ENCODE measurements around the gene OR4D2.
"Not testable (repeated sequence)": the region's sequence is repeated elsewhere in the genome, so short reads cannot be mapped to it uniquely, and the experiment has no call there.

The OR4D2 gene

DNA sequence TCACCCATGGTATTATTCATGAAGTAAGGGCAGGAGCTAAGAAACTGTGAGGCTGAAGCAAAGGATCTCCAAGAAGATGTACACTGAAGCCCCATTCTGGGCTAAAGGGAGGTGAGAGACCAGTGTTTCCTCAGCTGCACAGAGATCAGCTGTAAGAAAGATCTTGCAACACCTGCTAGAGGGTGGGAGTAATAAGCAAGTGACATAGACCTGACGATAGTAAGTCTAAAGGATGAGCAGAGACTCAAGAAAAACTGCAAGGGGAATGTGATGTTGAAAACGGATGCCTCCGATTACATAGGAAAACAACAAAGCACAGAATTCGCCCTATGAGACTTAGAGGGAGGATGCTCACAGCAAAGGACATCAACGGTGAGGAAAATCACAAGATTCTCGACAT is at the start of gene OR4D2:
TSS of gene OR4D2 (plus strand) at position 301 of the 400 bp plus-strand sequence. CDS start 2,674 bp downstream, outside the sequence.
- DNase-seq = no peak

- DNase-seq = no peak
These were observed 49.4 kb upstream of the OR4D2 start for GRCh38 chr17:58117382-58117781.

GRCh38 chr17:58119491-58119890 is 47.3 kb upstream of the OR4D2 start:
- DNase-seq = no peak

DNA sequence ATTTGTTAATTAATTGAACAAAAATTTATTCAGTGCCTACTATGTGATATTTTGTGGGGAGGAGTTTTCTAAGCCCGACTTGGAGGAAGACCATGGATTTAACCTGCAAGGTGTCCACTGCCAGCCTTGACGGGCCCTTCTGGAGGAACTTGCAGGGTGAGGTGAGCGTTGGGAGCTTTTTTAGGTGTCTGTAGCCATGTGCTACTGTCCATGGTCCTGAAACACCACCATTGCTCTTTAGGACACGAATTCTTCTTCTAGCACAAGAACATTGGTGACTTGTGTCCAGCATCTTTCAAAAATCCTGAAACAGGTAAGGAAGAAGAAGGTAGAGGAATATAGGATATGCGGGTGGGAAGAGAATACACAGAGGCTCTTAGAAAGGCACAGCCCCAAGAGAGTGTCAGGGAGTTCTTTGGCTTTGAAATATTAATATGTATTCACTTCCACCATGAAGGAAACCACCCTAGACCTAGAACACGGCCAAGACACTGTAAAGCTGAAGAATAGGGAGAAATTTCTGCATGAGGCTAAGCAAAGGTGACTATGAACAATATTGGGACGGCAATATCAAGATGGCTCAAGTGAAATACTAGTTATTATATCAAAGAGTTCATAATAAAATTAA is 46.5 kb upstream of the OR4D2 start:
- peak in 3 of 4 experiments; percentile 2 to 9 (median 7) for DNase-seq

DNA sequence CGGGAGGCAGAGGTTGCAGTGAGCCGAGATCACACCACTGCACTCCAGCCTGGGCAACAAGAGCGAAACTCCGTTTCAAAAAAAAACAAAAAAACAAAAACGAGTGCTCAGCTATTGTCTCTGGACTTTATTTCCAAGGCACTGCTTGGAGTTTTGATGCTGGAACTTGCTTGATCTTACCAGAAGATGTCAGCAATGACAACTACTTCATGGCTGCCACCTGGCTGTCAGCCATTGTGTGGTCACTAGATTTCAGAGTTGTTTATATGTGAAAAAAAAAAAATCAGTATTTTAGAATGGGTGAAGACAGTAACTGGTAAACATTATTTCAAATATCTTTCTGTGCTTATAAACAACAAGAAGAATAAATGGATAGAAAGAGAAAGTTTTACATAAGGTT is 44.9 kb upstream of the OR4D2 start:
- no peak for DNase-seq

DNA sequence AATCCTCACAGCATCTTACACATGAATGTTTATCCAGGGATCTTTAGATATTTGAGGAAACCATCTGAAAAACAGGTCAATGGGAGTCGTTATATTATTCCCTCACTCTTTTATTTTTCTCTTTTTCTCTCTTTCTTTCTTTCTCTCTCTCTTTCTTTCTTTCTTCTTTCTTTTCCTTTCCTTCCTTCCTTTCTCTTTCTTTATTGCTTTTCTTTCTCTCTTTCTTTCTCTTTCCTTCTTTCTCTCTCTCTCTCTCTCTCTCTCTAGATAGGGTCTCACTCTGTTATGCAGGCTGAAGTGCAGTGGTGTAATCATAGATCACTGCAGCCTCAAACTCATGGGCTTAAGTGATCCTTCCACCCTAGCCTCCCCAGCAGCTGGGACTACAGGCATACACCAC is 38.9 kb upstream of the OR4D2 start:
- no peak for DNase-seq

- not testable (repeated sequence) for DNase-seq
These were observed 34.1 kb upstream of the OR4D2 start for GRCh38 chr17:58132697-58133096.

- no peak for DNase-seq
These were observed 30.0 kb upstream of the OR4D2 start for GRCh38 chr17:58136669-58137279.

DNA sequence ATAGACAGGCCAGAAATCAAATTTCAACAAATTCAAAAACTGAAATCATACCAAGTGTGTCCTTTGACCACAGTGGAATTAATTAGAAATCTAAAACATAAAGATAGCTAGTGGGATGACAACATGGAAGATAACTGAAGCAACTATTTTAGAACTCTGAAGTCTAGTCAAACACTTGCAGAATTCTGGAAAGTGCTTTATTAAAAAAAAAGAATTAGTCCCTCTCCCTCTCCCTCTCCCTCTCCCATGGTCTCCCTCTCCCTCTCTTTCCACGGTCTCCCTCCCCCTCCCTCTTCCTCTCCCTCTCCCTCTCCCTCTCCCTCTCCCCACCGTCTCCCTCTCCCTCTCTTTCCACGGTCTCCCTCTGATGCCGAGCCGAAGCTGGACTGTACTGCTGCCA is 25.3 kb upstream of the OR4D2 start:
- no peak for DNase-seq

- DNase-seq = not testable (repeated sequence)
These were observed 23.4 kb upstream of the OR4D2 start for GRCh38 chr17:58143335-58143734.

DNA sequence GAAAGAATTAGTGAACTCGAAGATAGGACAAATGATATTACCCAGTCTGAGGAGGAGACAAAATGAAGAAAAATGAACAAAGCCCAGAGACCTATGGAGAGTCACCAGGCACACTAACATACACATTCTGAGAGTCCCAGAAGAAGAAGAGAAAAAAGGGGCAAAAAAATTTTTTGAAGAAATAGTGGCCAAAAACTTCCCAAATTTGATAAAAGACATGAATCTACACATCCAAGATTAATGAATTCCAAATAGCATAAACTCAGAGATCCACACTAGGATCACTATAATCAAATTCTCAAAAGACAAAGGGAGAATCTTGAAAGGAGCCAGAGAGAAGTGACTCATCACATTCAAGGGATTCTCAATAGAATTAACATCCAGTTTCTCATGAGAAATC is 22.0 kb upstream of the OR4D2 start:
- DNase-seq = no peak

- DNase-seq = no peak
These were observed 18.8 kb upstream of the OR4D2 start, which contains the start of gene OR4D1 for GRCh38 chr17:58147930-58148434. TSS of gene OR4D1 (plus strand) at chr17:58148384. CDS start at chr17:58155154, 6,770 bp downstream.

GRCh38 chr17:58148609-58149008 is 18.2 kb upstream of the OR4D2 start:
- no peak for DNase-seq

DNA sequence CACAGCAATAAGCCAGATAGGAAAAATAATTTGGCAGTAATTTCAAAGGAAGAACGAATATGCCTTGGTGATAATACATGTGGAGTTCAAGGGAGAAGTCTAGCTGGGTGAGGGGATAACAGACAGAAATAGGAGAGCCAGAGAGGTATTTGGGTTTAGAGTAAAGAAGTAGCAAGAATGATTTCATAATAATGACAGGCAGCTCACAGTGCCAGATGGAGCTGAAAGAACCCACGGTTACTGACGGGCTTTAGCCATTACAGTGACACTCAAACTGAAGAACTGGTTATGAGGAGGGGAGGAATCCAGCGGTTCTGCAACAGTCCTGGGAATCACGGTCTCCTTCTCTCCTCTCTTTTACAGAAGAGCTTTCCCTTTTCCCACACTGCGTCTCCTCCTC is 16.4 kb upstream of the OR4D2 start:
- no peak for DNase-seq

- DNase-seq = peak in 1 of 4 experiments; percentile 7
These were observed 13.7 kb upstream of the OR4D2 start for GRCh38 chr17:58153046-58153445.

DNA sequence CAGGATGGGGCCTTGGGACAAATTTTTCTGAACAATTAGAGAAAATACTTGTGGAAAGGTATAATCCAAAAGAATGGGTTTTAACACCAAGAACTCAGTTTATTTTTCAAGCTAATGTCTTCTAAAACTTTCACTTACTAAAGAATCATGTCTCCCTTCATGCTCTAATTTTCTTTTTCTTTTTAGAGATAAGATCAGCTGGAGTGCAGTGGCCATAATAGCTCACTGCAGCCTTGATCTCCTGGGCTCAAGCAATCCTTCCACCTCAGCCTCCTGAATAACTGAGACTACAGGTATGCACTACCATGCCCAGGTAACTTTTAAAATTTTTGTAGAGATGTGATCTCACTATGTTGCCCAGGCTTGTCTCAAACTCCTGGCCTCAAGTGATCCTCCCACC is 13.1 kb upstream of the OR4D2 start:
- no peak for DNase-seq

DNA sequence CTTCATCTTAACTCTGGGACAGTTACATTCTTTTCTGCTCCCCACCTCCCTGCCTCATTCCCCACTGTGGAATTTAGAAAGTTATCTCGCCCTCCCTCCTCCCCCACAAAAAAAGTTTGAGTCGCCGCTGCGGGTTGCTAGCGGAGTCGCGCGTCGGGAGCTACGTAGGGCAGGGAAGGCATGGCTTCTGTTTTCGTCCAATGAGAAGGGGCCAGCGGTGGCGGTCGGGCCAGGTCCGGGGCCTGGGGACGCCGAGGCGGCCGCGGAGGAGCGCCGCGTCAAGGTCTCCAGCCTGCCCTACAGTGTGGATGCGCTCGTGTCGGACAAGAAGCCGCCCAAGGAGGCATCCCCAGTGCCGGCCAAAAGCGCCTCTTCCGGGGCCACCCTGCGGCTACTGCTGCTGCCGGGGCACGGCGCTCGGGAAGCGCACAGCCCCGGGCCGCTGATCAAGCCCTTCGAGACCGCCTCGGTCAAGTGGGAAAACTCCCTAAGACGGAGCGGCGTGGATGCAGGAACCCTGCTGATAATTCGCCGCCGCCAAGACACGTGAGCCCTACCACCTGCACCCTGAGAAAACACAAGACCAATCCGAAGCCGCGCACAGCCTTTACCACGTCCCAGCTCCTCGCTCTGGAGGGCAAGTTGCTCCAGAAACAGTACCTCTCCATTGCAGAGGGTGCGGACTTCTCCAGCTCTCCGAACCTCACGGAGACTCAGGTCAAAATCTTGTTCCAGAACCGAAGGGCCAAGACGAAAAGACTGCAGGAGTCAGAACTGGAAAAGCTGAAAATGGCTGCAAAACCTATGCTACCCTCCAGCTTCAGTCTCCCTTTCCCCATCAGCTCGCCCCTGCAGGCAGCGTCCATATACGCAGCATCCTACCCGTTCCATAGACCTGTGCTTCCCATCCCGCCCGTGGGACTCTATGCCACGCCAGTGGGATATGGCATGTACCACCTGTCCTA is 9.7 kb upstream of the OR4D2 start:
- peak in 3 of 4 experiments; percentile 15 to 24 (median 21) for DNase-seq

- no peak for DNase-seq
These were observed 8.6 kb upstream of the OR4D2 start for GRCh38 chr17:58158181-58158580.

- DNase-seq = no peak
These were observed 5.2 kb upstream of the OR4D2 start for GRCh38 chr17:58161566-58161965.

DNA sequence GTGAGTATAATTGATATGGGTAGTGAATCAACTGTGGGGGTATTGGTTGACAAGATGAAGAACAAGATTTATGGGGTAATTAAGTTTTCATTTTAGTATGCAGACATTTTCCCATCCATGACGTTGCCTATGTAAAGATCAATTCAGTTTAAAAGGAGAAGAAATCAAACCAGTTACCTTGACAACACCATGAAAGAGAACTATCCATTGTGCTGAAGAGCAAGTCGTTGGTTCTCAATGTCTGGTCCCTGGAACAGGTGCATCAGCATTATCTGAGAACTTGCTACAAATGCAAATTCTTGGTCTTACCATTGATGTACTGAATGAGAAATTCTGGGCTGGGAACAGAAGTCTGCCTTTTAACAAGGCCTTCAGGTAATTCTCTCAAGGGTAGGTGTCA is 801 bp upstream of the OR4D2 start:
- no peak for DNase-seq

DNA sequence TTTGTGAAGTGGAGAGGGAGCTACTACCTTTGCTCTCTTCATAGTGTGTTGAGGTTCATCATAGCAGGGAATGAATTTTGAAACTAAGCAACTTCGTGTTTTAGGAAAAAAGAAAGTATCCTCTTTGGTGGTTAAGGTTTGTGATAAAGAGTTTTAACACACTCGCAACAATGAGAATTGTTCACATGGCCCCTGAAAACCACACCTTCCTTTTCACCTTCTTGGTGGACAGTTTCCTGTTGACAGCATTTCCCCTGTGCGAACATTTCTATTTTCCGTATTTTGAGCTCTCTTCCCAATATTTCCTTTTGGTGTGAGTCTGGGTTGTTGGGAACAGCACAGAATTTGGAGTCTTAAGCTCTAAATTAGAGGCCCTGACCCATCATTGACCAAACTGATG is 3.8 kb downstream of the OR4D2 start:
- no peak for DNase-seq

GRCh38 chr17:58172369-58173071 is 5.7 kb downstream of the OR4D2 start:
- no peak for DNase-seq

DNA sequence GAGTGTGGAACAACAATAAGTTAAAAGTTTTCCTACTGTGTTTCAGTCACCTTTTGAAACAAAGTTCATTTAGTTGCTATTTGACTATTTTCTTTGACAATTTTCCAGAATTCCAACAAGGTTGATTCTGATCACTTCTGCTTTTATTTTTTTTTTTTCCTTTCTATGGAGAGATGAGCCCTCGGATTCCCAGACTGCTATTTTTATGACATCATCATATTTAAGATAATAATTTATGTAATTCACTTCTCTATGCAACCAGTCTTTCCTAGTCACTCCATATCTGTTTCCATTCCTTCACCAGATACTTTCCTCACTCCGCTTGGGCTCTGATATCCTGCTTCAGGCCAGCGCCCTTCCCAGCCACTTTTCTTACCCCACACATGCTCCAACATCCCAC is 8.1 kb downstream of the OR4D2 start:
- no peak for DNase-seq

Data from activated CD4-positive, CD25-positive, alpha-beta regulatory T cell (primary cell).